Loucy (cell line): ENCODE results near the gene TENM4.

Experiments
- H2AFZ ChIP-seq: fragments of 200-600 bp; sonication (generic); 2 replicates; pipeline ENCODE4 v1.6.0; 2016; ENCODE audit warnings: antibody characterized with exemption, mild to moderate bottlenecking, low read length, moderate library complexity
- H3F3A ChIP-seq: fragments of 200-600 bp; 2 replicates; pipeline ENCODE4 v1.6.0; 2016; ENCODE audit warnings: antibody characterized with exemption, low read depth, mild to moderate bottlenecking
- H3K27me3 ChIP-seq: fragments of 200-600 bp; sonication (generic); 2 replicates; pipeline ENCODE4 v1.6.1; 2014; ENCODE audit warnings: low read length, mild to moderate bottlenecking; ENCODE audit not compliant: insufficient read depth, poor library complexity, severe bottlenecking
- H3K36me3 ChIP-seq: fragments of 200-600 bp; sonication (generic); 2 replicates; pipeline ENCODE4 v1.6.1; 2016; ENCODE audit warnings: low read length; ENCODE audit not compliant: insufficient read depth
- H3K4me1 ChIP-seq: fragments of 200-600 bp; sonication (generic); 2 replicates; pipeline ENCODE4 v1.5.1; 2014; ENCODE audit warnings: low read length, mild to moderate bottlenecking; ENCODE audit not compliant: insufficient read depth, poor library complexity, severe bottlenecking
- H3K4me2 ChIP-seq: fragments of 200-600 bp; sonication (generic); 2 replicates; pipeline ENCODE4 v1.6.0; 2014; ENCODE audit warnings: antibody characterized with exemption, low read length, low read depth, mild to moderate bottlenecking; ENCODE audit not compliant: poor library complexity, severe bottlenecking
- H3K4me3 ChIP-seq: fragments of 200-600 bp; sonication (generic); 2 replicates; pipeline ENCODE4 v1.5.1; 2014; ENCODE audit warnings: low read length, mild to moderate bottlenecking, mixed read lengths; ENCODE audit not compliant: poor library complexity, severe bottlenecking
- H3K79me2 ChIP-seq: fragments of 200-600 bp; sonication (generic); 2 replicates; pipeline ENCODE4 v1.6.1; 2014; ENCODE audit warnings: low read length; ENCODE audit not compliant: insufficient read depth
- H3K9ac ChIP-seq: fragments of 200-600 bp; sonication (generic); 2 replicates; pipeline ENCODE4 v1.6.0; 2014; ENCODE audit warnings: mild to moderate bottlenecking, low read depth, low read length, moderate library complexity; ENCODE audit not compliant: poor library complexity, severe bottlenecking
- H3K9me2 ChIP-seq: fragments of 200-600 bp; sonication (generic); replicated peaks from 2 replicates; pipeline ENCODE4 v1.6.1; 2016; ENCODE audit warnings: low read depth, low read length, mixed read lengths
- H3K9me3 ChIP-seq: fragments of 200-600 bp; sonication (generic); 2 replicates; pipeline ENCODE4 v1.6.1; 2014; ENCODE audit warnings: mild to moderate bottlenecking, antibody characterized with exemption, low read length, low read depth; ENCODE audit not compliant: insufficient read depth
- H4K20me1 ChIP-seq: fragments of 200-600 bp; sonication (generic); 2 replicates; pipeline ENCODE4 v1.6.0; 2014; ENCODE audit warnings: antibody characterized with exemption, low read length, mild to moderate bottlenecking; ENCODE audit not compliant: insufficient read depth, poor library complexity, severe bottlenecking
- EZH2phosphoT487 ChIP-seq: fragments of 200-600 bp; IDR thresholded peaks from 2 replicates; pipeline ENCODE4 v1.6.1; 2018; ENCODE audit warnings: antibody characterized with exemption, mild to moderate bottlenecking, moderate library complexity, borderline replicate concordance
- TF ChIP-seq, protein P1 (sequence below): fragments of 200-600 bp; sonication (generic); conservative IDR thresholded peaks from 2 replicates; pipeline ENCODE4 v1.5.1; 2014; ENCODE audit warnings: mild to moderate bottlenecking, antibody characterized with exemption, low read length

Gene TENM4

GRCh38 chr11:78878631-78879030, 562.2 kb downstream of the TENM4 start:
- no peaks in the 10 kb centered on the region for H3K27me3 ChIP-seq
- no peak overlapping the region for H3K4me2 ChIP-seq
- no peak overlapping the region for H3K4me3 ChIP-seq
- H3K9me3 ChIP-seq, result peaks cover 6% of the 10 kb centered on the region; the same call in 1 of the 2 replicates
- H3K9ac ChIP-seq, result no peak overlapping the region
- TF ChIP-seq, protein P1, sequence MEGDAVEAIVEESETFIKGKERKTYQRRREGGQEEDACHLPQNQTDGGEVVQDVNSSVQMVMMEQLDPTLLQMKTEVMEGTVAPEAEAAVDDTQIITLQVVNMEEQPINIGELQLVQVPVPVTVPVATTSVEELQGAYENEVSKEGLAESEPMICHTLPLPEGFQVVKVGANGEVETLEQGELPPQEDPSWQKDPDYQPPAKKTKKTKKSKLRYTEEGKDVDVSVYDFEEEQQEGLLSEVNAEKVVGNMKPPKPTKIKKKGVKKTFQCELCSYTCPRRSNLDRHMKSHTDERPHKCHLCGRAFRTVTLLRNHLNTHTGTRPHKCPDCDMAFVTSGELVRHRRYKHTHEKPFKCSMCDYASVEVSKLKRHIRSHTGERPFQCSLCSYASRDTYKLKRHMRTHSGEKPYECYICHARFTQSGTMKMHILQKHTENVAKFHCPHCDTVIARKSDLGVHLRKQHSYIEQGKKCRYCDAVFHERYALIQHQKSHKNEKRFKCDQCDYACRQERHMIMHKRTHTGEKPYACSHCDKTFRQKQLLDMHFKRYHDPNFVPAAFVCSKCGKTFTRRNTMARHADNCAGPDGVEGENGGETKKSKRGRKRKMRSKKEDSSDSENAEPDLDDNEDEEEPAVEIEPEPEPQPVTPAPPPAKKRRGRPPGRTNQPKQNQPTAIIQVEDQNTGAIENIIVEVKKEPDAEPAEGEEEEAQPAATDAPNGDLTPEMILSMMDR, result no peak
- no peak for TF ChIP-seq EZH2phosphoT487
- H2AFZ ChIP-seq, result no peak overlapping the region
- H3K79me2 ChIP-seq, result no peaks in the 10 kb centered on the region
- H3K36me3 ChIP-seq, result no peaks in the 10 kb centered on the region
- no peaks in the 10 kb centered on the region for H3K4me1 ChIP-seq
- no peaks in the 10 kb centered on the region for H3K9me2 ChIP-seq
- H3F3A ChIP-seq, result no peaks in the 10 kb centered on the region
- no peaks in the 10 kb centered on the region for H4K20me1 ChIP-seq

DNA sequence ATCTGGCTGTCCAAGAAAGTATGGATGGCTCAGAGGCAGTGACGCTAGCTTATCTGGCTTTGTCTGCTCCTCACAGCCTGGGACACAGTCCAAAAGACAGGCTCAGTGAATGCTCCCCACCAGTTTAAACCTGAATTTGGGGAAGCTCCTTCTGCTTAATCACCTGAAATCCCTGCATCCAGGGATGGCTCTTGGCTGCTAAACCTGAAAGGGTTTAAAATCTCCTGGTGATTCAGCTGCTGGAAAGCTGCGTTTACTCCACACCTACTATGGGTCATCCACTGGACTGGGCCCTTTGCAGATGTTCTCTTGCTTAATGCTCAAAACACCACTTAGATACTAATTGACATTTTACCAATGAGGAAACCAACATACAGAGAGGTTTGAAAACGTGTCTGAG, 564.2 kb downstream of the TENM4 start:
- no peak overlapping the region for H3K4me3 ChIP-seq
- H3K27me3 ChIP-seq, result no peaks in the 10 kb centered on the region
- no peaks in the 10 kb centered on the region for H3K4me1 ChIP-seq
- H3F3A ChIP-seq, result no peaks in the 10 kb centered on the region
- H4K20me1 ChIP-seq, result no peaks in the 10 kb centered on the region
- H3K9me2 ChIP-seq, result no peaks in the 10 kb centered on the region
- no peaks in the 10 kb centered on the region for H3K79me2 ChIP-seq
- TF ChIP-seq, protein P1, result no peak
- no peak for TF ChIP-seq EZH2phosphoT487
- H2AFZ ChIP-seq, result no peak overlapping the region
- no peak overlapping the region for H3K9ac ChIP-seq
- H3K36me3 ChIP-seq, result no peaks in the 10 kb centered on the region
- peaks cover 6% of the 10 kb centered on the region; the same call in 1 of the 2 replicates for H3K9me3 ChIP-seq
- no peak overlapping the region for H3K4me2 ChIP-seq

DNA sequence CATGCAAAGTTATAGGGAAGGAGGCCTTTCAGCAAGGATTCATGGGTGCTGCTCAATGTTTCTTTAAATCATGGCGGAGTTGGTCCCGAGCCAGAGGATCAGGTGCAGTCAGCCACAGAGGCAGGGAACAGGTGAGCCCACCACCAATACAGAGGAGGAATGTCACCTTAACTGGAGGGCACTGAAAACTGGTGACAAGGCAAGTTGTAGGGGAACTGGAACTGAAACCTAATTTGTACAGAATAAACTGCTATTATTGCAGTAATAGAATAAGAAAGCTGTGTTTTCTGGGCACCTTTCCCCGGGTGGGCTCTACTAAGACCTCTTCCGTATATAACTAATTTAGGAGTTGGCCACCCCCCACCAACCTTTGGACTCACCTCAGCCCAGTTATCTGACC, 570.2 kb downstream of the TENM4 start:
- Histone ChIP-seq H3K79me2 (no peaks in the 10 kb centered on the region), H3K9ac (no peak overlapping the region), H2AFZ (no peak overlapping the region), H3K4me2 (no peak overlapping the region), H4K20me1 (no peaks in the 10 kb centered on the region), H3K9me3 (no peaks in the 10 kb centered on the region), H3K9me2 (no peaks in the 10 kb centered on the region), H3K36me3 (no peaks in the 10 kb centered on the region), H3K4me1 (no peaks in the 10 kb centered on the region), H3K4me3 (no peak overlapping the region), H3F3A (no peaks in the 10 kb centered on the region), H3K27me3 (no peaks in the 10 kb centered on the region)
- no peak for TF ChIP-seq EZH2phosphoT487

DNA sequence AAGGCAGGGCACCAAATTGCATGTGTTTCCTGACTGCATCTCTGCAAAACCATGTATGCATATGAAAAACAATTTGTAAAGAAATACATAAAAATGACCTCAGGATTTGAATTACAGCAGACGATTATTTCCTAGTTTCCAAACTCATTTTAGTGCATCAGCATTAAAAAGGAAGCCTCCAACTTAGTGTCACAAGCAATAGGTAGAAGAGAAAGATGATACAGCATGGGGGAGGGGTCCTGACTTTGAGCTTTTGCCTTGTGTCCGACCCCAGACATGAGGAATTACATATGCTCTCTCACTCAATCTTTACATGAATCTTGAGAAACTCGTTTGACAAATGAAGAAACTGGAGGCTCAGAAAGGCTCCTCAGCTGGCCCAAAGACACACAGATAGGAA, 571.5 kb downstream of the TENM4 start:
- H3K4me2 ChIP-seq, result no peak overlapping the region

More for the DNA sequence above, 571.5 kb downstream of the TENM4 start:
- no peaks in the 10 kb centered on the region for H3K79me2 ChIP-seq
- no peak overlapping the region for H3K9ac ChIP-seq
- TF ChIP-seq, protein P1, result no peak
- TF ChIP-seq EZH2phosphoT487, result no peak
- no peaks in the 10 kb centered on the region for H3F3A ChIP-seq
- no peaks in the 10 kb centered on the region for H3K9me2 ChIP-seq
- no peak overlapping the region for H2AFZ ChIP-seq
- H3K4me1 ChIP-seq, result no peaks in the 10 kb centered on the region
- no peaks in the 10 kb centered on the region for H4K20me1 ChIP-seq
- H3K4me3 ChIP-seq, result no peak overlapping the region
- no peaks in the 10 kb centered on the region for H3K36me3 ChIP-seq
- H3K9me3 ChIP-seq, result no peaks in the 10 kb centered on the region
- no peaks in the 10 kb centered on the region for H3K27me3 ChIP-seq
